Transverse colon (tissue), 4 donors: ENCODE data around the gene KLHL13.

Experiments used
- EP300 ChIP-seq: sonication (generic); formaldehyde crosslinking; IDR thresholded peaks from one replicate; pipeline ENCODE4 v1.6.1; 2017; ENCODE audit warnings: antibody characterized with exemption, low read depth
- POLR2AphosphoS5 ChIP-seq, 3 donors: sonication (generic); formaldehyde crosslinking; IDR thresholded peaks; one replicate each; pipeline ENCODE4 v1.6.1; 2016; ENCODE audit warnings: antibody characterized with exemption in 3 of 3
- TF ChIP-seq, protein P1 (sequence below), 5 experiments: fragments of 200-600 bp in 3 of 5; fragments of 450-650 bp in 2 of 5; sonication (generic) in 3 of 5; IDR thresholded peaks; 1 replicate in 2 of 5; 2 replicates in 3 of 5; pipeline ENCODE4 v1.5.1; 2016 to 2017; ENCODE audit warnings: antibody characterized with exemption in 5 of 5, inconsistent platforms in 3 of 5, mild to moderate bottlenecking in 2 of 5, moderate library complexity in 1 of 5

DNA sequence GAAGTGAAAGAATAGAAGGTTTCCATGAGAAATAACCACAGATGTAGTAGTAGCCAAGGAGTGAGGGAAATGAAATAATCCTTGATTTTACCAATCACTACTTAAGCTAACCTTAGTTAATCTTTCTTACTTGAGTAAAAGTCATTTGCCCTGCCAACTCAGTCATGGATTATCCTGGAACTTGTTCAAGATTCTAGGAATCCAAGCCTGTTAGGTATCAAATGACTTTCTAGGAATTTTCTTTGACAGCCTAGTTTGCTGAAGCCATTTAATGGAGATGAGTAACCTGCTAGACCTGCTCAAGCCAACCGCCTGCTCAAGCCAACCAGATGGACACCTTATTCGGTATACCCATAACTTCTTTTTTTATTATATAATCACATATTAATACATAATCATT is 180.5 kb downstream of the KLHL13 start:
- TF ChIP-seq POLR2AphosphoS5 (IDR thresholded peaks at IDR 0.05) = no peak
- TF ChIP-seq, protein P1, sequence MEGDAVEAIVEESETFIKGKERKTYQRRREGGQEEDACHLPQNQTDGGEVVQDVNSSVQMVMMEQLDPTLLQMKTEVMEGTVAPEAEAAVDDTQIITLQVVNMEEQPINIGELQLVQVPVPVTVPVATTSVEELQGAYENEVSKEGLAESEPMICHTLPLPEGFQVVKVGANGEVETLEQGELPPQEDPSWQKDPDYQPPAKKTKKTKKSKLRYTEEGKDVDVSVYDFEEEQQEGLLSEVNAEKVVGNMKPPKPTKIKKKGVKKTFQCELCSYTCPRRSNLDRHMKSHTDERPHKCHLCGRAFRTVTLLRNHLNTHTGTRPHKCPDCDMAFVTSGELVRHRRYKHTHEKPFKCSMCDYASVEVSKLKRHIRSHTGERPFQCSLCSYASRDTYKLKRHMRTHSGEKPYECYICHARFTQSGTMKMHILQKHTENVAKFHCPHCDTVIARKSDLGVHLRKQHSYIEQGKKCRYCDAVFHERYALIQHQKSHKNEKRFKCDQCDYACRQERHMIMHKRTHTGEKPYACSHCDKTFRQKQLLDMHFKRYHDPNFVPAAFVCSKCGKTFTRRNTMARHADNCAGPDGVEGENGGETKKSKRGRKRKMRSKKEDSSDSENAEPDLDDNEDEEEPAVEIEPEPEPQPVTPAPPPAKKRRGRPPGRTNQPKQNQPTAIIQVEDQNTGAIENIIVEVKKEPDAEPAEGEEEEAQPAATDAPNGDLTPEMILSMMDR (IDR thresholded peaks at IDR 0.05) = no peak
- TF ChIP-seq EP300 = no peak
